HEK293 (cell line): ENCODE results near the gene OBP2A.

Experiments used
- BCL11B ChIP-seq: fragments of 450-650 bp; formaldehyde crosslinking; IDR thresholded peaks from 2 replicates; pipeline ENCODE4 v1.5.1; 2016; ENCODE audit warnings: low read depth, missing biosample characterization, missing genetic modification characterization
- GLIS1 ChIP-seq: fragments of 450-650 bp; formaldehyde crosslinking; IDR thresholded peaks from 2 replicates; pipeline ENCODE4 v1.5.1; 2016; ENCODE audit warnings: missing biosample characterization, missing genetic modification characterization
- GLIS2 ChIP-seq: fragments of 450-650 bp; formaldehyde crosslinking; IDR thresholded peaks from 2 replicates; pipeline ENCODE4 v1.5.1; 2016; ENCODE audit warnings: missing biosample characterization, missing genetic modification characterization
- IKZF3 ChIP-seq: fragments of 450-650 bp; IDR thresholded peaks from 2 replicates; pipeline ENCODE4 v1.5.0; 2018; ENCODE audit warnings: missing biosample characterization, mild to moderate bottlenecking, missing genetic modification characterization, moderate library complexity
- KLF10 ChIP-seq: fragments of 450-650 bp; IDR thresholded peaks from 2 replicates; pipeline ENCODE4 v1.5.1; 2018; ENCODE audit warnings: missing biosample characterization, mild to moderate bottlenecking, missing genetic modification characterization
- MYNN ChIP-seq: fragments of 450-650 bp; formaldehyde crosslinking; IDR thresholded peaks from 2 replicates; pipeline ENCODE4 v1.5.1; 2016; ENCODE audit warnings: missing biosample characterization, missing genetic modification characterization, borderline replicate concordance
- RBAK ChIP-seq: fragments of 450-650 bp; formaldehyde crosslinking; IDR thresholded peaks from 2 replicates; pipeline ENCODE4 v1.5.1; 2016; ENCODE audit warnings: missing biosample characterization, missing genetic modification characterization
- SCRT1 ChIP-seq: fragments of 450-650 bp; formaldehyde crosslinking; IDR thresholded peaks from 2 replicates; pipeline ENCODE4 v1.5.1; 2016; ENCODE audit warnings: missing biosample characterization, missing genetic modification characterization, borderline replicate concordance
- SCRT2 ChIP-seq: fragments of 450-650 bp; formaldehyde crosslinking; IDR thresholded peaks from 2 replicates; pipeline ENCODE4 v1.5.1; 2016; ENCODE audit warnings: missing biosample characterization, missing genetic modification characterization
- ZBTB21 ChIP-seq: fragments of 450-650 bp; formaldehyde crosslinking; IDR thresholded peaks from 2 replicates; pipeline ENCODE4 v1.5.1; 2017; ENCODE audit warnings: missing biosample characterization, missing genetic modification characterization
- ZBTB48 ChIP-seq: fragments of 450-650 bp; formaldehyde crosslinking; IDR thresholded peaks from 2 replicates; pipeline ENCODE4 v1.5.1; 2016; ENCODE audit warnings: missing biosample characterization, missing genetic modification characterization
- ZBTB8A ChIP-seq: fragments of 450-650 bp; formaldehyde crosslinking; IDR thresholded peaks from 2 replicates; pipeline ENCODE4 v1.5.1; 2016; ENCODE audit warnings: missing biosample characterization, missing genetic modification characterization
- ZFP37 ChIP-seq: fragments of 450-650 bp; formaldehyde crosslinking; IDR thresholded peaks from 2 replicates; pipeline ENCODE4 v1.5.1; 2016; ENCODE audit warnings: missing biosample characterization, missing genetic modification characterization
- ZNF132 ChIP-seq: fragments of 450-650 bp; formaldehyde crosslinking; IDR thresholded peaks from 2 replicates; pipeline ENCODE4 v1.5.1; 2017; ENCODE audit warnings: missing biosample characterization, missing genetic modification characterization, borderline replicate concordance
- ZNF146 ChIP-seq: fragments of 450-650 bp; formaldehyde crosslinking; IDR thresholded peaks from 2 replicates; pipeline ENCODE4 v1.5.1; 2016; ENCODE audit warnings: missing biosample characterization, missing genetic modification characterization
- ZNF19 ChIP-seq: fragments of 450-650 bp; formaldehyde crosslinking; IDR thresholded peaks from 2 replicates; pipeline ENCODE4; 2016; ENCODE audit warnings: missing biosample characterization, missing genetic modification characterization, low read depth
- ZNF202 ChIP-seq: fragments of 450-650 bp; formaldehyde crosslinking; IDR thresholded peaks from 2 replicates; pipeline ENCODE4 v1.5.1; 2016; ENCODE audit warnings: missing biosample characterization, missing genetic modification characterization, borderline replicate concordance
- ZNF324 ChIP-seq: fragments of 450-650 bp; formaldehyde crosslinking; IDR thresholded peaks from 2 replicates; pipeline ENCODE4 v1.5.1; 2016; ENCODE audit warnings: missing biosample characterization, missing genetic modification characterization
- ZNF335 ChIP-seq: fragments of 450-650 bp; formaldehyde crosslinking; conservative IDR thresholded peaks from 2 replicates; pipeline ENCODE4 v1.5.1; 2016; ENCODE audit warnings: missing biosample characterization, missing genetic modification characterization
- ZNF426 ChIP-seq: fragments of 450-650 bp; formaldehyde crosslinking; IDR thresholded peaks from 2 replicates; pipeline ENCODE4 v1.5.1; 2017; ENCODE audit warnings: missing biosample characterization, missing genetic modification characterization, mild to moderate bottlenecking, inconsistent platforms, moderate library complexity
- ZNF600 ChIP-seq: fragments of 450-650 bp; formaldehyde crosslinking; IDR thresholded peaks from 2 replicates; pipeline ENCODE4 v1.5.1; 2016; ENCODE audit warnings: missing biosample characterization, missing genetic modification characterization
- ZNF621 ChIP-seq: fragments of 450-650 bp; formaldehyde crosslinking; IDR thresholded peaks from 2 replicates; pipeline ENCODE4 v1.5.1; 2017; ENCODE audit warnings: missing biosample characterization, missing genetic modification characterization
- ZNF654 ChIP-seq: fragments of 450-650 bp; formaldehyde crosslinking; IDR thresholded peaks from 2 replicates; pipeline ENCODE4 v1.5.1; 2016; ENCODE audit warnings: low read depth, missing biosample characterization, missing genetic modification characterization
- ZNF76 ChIP-seq: fragments of 450-650 bp; formaldehyde crosslinking; IDR thresholded peaks from 2 replicates; pipeline ENCODE4; 2016; ENCODE audit warnings: low read depth, missing biosample characterization, missing genetic modification characterization, borderline replicate concordance
- ZNF776 ChIP-seq: fragments of 450-650 bp; formaldehyde crosslinking; IDR thresholded peaks from 2 replicates; pipeline ENCODE4 v1.5.0; 2017; ENCODE audit warnings: missing biosample characterization, missing genetic modification characterization, borderline replicate concordance
- TF ChIP-seq, protein P1 (sequence below): fragments of 450-650 bp; formaldehyde crosslinking; conservative IDR thresholded peaks from 2 replicates; pipeline ENCODE4 v1.5.1; 2016; ENCODE audit warnings: low read depth, missing biosample characterization, missing genetic modification characterization
- TF ChIP-seq, protein P2 (sequence below): sonication (generic); formaldehyde crosslinking; IDR thresholded peaks from 2 replicates; pipeline ENCODE4 v1.8.1; 2022; ENCODE audit warnings: mild to moderate bottlenecking, moderate library complexity, missing genetic modification reagents
- TF ChIP-seq, protein P3 (sequence below): fragments of 450-650 bp; formaldehyde crosslinking; IDR thresholded peaks from 2 replicates; pipeline ENCODE4 v1.5.1; 2016; ENCODE audit warnings: missing biosample characterization, missing genetic modification characterization

The OBP2A gene

DNA sequence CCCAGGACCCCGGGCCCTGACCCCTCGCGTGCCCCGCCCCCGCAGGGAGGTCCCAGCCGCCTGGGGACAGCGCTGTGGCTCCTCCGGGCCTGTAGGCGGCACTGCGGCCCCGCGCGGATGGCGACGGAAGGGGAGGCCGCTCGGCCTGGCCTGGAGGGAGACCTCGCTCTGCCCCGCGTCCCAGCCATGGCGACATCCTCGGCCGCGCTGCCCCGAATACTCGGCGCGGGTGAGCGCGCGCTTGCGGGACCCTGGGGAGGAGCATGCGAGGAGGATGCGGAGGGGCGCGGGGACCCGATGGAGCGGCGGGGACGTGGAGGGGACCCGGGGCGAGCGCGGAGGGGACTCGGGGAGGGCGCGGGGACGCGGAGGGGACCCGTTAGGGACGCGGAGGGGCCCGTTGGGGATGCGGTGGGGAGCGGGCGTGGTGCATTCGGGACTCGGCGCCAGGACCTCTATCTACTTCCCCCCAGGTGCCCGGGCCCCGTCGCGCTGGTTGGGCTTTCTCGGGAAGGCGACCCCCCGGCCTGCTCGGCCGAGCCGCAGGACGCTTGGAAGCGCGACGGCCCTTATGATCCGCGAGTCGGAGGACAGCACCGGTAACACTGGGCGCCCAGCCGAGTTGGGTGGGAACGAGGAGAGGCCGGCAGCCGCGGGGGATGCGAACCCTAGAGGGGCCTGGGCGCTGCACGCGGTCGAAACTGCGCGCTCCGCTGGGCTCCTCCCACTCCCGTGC lies 45.2 kb upstream of the OBP2A start, which contains the start of gene MRPS2 (continued):
- TF ChIP-seq ZNF621 (tag by site-specific recombination): no peak
- peak; percentile 47; the same call in 1 of the 2 replicates for TF ChIP-seq ZNF146 (tag by site-specific recombination)
- TF ChIP-seq SCRT2 (tag by site-specific recombination): no peak
- TF ChIP-seq ZNF76: peak; percentile 79; the same call in 1 of the 2 replicates
- peak; percentile 84 for TF ChIP-seq BCL11B
- peak; percentile 86 for TF ChIP-seq ZNF600 (tag by site-specific recombination)
- no peak for TF ChIP-seq ZNF132 (tag by site-specific recombination)
- peak; percentile 99 for TF ChIP-seq ZNF776
- TF ChIP-seq ZFP37: 0 out of 2 replicates have a peak, but pooled peaks have one; percentile 50
- TF ChIP-seq ZBTB8A (tag by site-specific recombination): peak; percentile 26; the same call in 1 of the 2 replicates
- no peak for TF ChIP-seq MYNN (tag by site-specific recombination)
- TF ChIP-seq, protein P1, sequence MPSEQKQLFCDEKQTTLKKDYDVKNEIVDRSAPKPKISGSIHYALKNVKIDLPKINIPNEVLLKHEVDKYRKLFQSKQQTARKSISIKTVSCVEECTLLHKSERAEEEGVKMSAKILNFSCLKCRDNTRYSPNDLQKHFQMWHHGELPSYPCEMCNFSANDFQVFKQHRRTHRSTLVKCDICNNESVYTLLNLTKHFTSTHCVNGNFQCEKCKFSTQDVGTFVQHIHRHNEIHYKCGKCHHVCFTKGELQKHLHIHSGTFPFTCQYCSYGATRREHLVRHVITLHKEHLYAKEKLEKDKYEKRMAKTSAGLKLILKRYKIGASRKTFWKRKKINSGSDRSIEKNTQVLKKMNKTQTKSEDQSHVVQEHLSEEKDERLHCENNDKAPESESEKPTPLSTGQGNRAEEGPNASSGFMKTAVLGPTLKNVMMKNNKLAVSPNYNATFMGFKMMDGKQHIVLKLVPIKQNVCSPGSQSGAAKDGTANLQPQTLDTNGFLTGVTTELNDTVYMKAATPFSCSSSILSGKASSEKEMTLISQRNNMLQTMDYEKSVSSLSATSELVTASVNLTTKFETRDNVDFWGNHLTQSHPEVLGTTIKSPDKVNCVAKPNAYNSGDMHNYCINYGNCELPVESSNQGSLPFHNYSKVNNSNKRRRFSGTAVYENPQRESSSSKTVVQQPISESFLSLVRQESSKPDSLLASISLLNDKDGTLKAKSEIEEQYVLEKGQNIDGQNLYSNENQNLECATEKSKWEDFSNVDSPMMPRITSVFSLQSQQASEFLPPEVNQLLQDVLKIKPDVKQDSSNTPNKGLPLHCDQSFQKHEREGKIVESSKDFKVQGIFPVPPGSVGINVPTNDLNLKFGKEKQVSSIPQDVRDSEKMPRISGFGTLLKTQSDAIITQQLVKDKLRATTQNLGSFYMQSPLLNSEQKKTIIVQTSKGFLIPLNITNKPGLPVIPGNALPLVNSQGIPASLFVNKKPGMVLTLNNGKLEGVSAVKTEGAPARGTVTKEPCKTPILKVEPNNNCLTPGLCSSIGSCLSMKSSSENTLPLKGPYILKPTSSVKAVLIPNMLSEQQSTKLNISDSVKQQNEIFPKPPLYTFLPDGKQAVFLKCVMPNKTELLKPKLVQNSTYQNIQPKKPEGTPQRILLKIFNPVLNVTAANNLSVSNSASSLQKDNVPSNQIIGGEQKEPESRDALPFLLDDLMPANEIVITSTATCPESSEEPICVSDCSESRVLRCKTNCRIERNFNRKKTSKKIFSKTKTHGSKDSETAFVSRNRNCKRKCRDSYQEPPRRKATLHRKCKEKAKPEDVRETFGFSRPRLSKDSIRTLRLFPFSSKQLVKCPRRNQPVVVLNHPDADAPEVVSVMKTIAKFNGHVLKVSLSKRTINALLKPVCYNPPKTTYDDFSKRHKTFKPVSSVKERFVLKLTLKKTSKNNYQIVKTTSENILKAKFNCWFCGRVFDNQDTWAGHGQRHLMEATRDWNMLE (tag by site-specific recombination): 0 out of 2 replicates have a peak, but pooled peaks have one; percentile 22
- TF ChIP-seq, protein P2, sequence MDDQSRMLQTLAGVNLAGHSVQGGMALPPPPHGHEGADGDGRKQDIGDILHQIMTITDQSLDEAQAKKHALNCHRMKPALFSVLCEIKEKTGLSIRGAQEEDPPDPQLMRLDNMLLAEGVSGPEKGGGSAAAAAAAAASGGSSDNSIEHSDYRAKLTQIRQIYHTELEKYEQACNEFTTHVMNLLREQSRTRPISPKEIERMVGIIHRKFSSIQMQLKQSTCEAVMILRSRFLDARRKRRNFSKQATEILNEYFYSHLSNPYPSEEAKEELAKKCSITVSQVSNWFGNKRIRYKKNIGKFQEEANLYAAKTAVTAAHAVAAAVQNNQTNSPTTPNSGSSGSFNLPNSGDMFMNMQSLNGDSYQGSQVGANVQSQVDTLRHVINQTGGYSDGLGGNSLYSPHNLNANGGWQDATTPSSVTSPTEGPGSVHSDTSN (CRISPR knock-in tag): peak; percentile 86
- TF ChIP-seq ZNF654: no peak
- TF ChIP-seq, protein P3, sequence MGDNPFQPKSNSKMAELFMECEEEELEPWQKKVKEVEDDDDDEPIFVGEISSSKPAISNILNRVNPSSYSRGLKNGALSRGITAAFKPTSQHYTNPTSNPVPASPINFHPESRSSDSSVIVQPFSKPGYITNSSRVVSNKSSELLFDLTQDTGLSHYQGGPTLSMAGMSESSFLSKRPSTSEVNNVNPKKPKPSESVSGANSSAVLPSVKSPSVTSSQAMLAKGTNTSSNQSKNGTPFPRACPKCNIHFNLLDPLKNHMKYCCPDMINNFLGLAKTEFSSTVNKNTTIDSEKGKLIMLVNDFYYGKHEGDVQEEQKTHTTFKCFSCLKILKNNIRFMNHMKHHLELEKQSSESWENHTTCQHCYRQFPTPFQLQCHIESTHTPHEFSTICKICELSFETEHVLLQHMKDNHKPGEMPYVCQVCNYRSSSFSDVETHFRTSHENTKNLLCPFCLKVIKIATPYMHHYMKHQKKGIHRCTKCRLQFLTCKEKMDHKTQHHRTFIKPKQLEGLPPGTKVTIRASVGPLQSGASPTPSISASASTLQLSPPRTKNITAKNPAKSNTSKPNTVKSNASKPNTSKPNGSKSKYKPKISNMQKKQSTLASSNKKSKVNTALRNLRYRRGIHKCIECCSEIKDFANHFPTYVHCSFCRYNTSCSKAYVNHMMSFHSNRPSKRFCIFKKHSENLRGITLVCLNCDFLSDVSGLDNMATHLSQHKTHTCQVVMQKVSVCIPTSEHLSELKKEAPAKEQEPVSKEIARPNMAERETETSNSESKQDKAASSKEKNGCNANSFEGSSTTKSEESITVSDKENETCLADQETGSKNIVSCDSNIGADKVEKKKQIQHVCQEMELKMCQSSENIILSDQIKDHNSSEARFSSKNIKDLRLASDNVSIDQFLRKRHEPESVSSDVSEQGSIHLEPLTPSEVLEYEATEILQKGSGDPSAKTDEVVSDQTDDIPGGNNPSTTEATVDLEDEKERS (tag by site-specific recombination): no peak
- TF ChIP-seq ZNF335 (tag by site-specific recombination): no peak
- TF ChIP-seq ZNF19 (tag by site-specific recombination): no peak
- peak; percentile 41; the same call in 1 of the 2 replicates for TF ChIP-seq GLIS1
- peak; percentile 9; the same call in 1 of the 2 replicates for TF ChIP-seq ZBTB21 (tag by site-specific recombination)
- no peak for TF ChIP-seq SCRT1 (tag by site-specific recombination)
- no peak for TF ChIP-seq IKZF3 (tag by site-specific recombination)
- no peak for TF ChIP-seq ZNF426 (tag by site-specific recombination)
- TF ChIP-seq ZNF202 (tag by site-specific recombination): no peak
- no peak for TF ChIP-seq ZNF324 (tag by site-specific recombination)
- TF ChIP-seq KLF10 (tag by site-specific recombination): no peak
- no peak for TF ChIP-seq RBAK (tag by site-specific recombination)
- peak; percentile 97 for TF ChIP-seq ZBTB48 (tag by site-specific recombination)
- peak; percentile 78 for TF ChIP-seq GLIS2 (tag by site-specific recombination)
